Peyer's patch (tissue), 4 donors: ENCODE data around the gene FAM200B. TPM values are rescaled to one million over a fixed set of nuclear protein-coding genes. Genes with fewer than 3 reads are reported as not detected.

Source experiments
- DNase-seq, 3 donors: peaks; one replicate each; pipeline ENCODE4 v3.0.0-alpha.2; 2017 to 2019
- H3K27ac ChIP-seq, 4 donors: fragments of 200-600 bp; sonication (generic); one replicate each; pipeline ENCODE4 v1.5.1; 2016 to 2019
- H3K27me3 ChIP-seq, 2 donors: fragments of 200-600 bp; sonication (generic); one replicate each; pipeline ENCODE4 v1.5.1; 2019
- H3K36me3 ChIP-seq, 3 donors: fragments of 200-600 bp; sonication (generic); one replicate each; pipeline ENCODE4 v1.5.1; 2016 to 2019
- H3K4me1 ChIP-seq, 4 donors: fragments of 200-600 bp; sonication (generic); one replicate each; pipeline ENCODE4 v1.5.1; 2016 to 2019
- H3K4me3 ChIP-seq, 4 donors: fragments of 200-600 bp; sonication (generic); 1 replicate in 3 of 4; 2 replicates in 1 of 4; pipeline ENCODE4 v1.5.1; 2016 to 2019; ENCODE audit warnings: mild to moderate bottlenecking in 1 of 4
- H3K9me3 ChIP-seq, 4 donors: fragments of 200-600 bp; sonication (generic); one replicate each; pipeline ENCODE4 v1.5.1; 2016 to 2019; ENCODE audit warnings: mild to moderate bottlenecking in 1 of 4
- CTCF ChIP-seq, 6 experiments: fragments of 450-650 bp in 4 of 6; fragments of 200-600 bp in 2 of 6; sonication (generic) in 1 of 6; IDR thresholded peaks; one replicate each; pipeline ENCODE4 v1.5.1; 2017 to 2019; ENCODE audit warnings: antibody characterized with exemption in 6 of 6, mild to moderate bottlenecking in 3 of 6, moderate library complexity in 1 of 6
- POLR2A ChIP-seq, 2 donors: fragments of 450-650 bp; IDR thresholded peaks; one replicate each; pipeline ENCODE4 v1.5.1; 2017; ENCODE audit warnings: antibody characterized with exemption in 2 of 2, mild to moderate bottlenecking in 2 of 2, moderate library complexity in 2 of 2
- total RNA-seq, 4 donors: library from RNA; depleted of rRNA; stranded (reverse); fragments of >200 nt; gene quantifications; one replicate each; pipeline ENCODE4 v1.1.0, GENCODE V29; 2016

FAM200B gene
- total RNA-seq, 4 donors from 2014 or later, result 15.1 to 59.4 (median 33.9) TPM

GRCh38 chr4:15655223-15656037 is 26.2 kb upstream of the FAM200B start, which contains the start of gene FBXL5:
Gene FBXL5, minus strand, starts transcription at chr4:15655357. Its CDS starts 70 bp downstream, at chr4:15655287.
- peak; percentile 74 to 90 (median 88) for DNase-seq
- Histone ChIP-seq H3K27ac (peak within 1 kb of the TSS; percentile 91 to 99 (median 97)), H3K4me1 (peaks cover 4 to 31% (median 13%) of the 10 kb centered on the region in 4 donors), H3K27me3 (no peaks in the 10 kb centered on the region), H3K36me3 (no peaks in the 10 kb centered on the region), H3K9me3 (no peaks in the 10 kb centered on the region), H3K4me3 (peak within 1 kb of the TSS; percentile 80 to 97 (median 91))
- TF ChIP-seq CTCF (IDR thresholded peaks at IDR 0.05) (peak in 1 of 6 experiments; percentile 22), POLR2A (IDR thresholded peaks at IDR 0.05) (peak; percentile 82 to 89)

GRCh38 chr4:15656038-15656470 is 25.6 kb upstream of the FAM200B start:
- H3K9me3 ChIP-seq, result no peaks in the 10 kb centered on the region
- peak overlapping the region; percentile 91 to 99 (median 97) for H3K27ac ChIP-seq
- no peaks in the 10 kb centered on the region for H3K27me3 ChIP-seq
- DNase-seq, result no peak
- H3K36me3 ChIP-seq, result no peaks in the 10 kb centered on the region
- peak overlapping the region; percentile 80 to 97 (median 91) for H3K4me3 ChIP-seq
- TF ChIP-seq POLR2A (IDR thresholded peaks at IDR 0.05), result no peak
- TF ChIP-seq CTCF (IDR thresholded peaks at IDR 0.05), result no peak
- H3K4me1 ChIP-seq, result peaks cover 4 to 30% (median 13%) of the 10 kb centered on the region in 4 donors

- H3K27ac ChIP-seq, result no peak overlapping the region
- H3K4me1 ChIP-seq, result peaks cover 0 to 17% (median 9%) of the 10 kb centered on the region in 4 donors
- no peaks in the 10 kb centered on the region for H3K9me3 ChIP-seq
- DNase-seq, result no peak
- no peak for TF ChIP-seq CTCF (IDR thresholded peaks at IDR 0.05)
- TF ChIP-seq POLR2A (IDR thresholded peaks at IDR 0.05), result no peak
- no peak overlapping the region for H3K4me3 ChIP-seq
- no peaks in the 10 kb centered on the region for H3K27me3 ChIP-seq
- H3K36me3 ChIP-seq, result no peaks in the 10 kb centered on the region
These were observed 24.3 kb upstream of the FAM200B start for GRCh38 chr4:15657366-15657765.

GRCh38 chr4:15658136-15658770 is 23.4 kb upstream of the FAM200B start:
- Histone ChIP-seq H3K27ac (no peak overlapping the region), H3K4me3 (no peak overlapping the region)
- no peak for TF ChIP-seq CTCF (IDR thresholded peaks at IDR 0.05)
- TF ChIP-seq POLR2A (IDR thresholded peaks at IDR 0.05), result no peak

GRCh38 chr4:15658781-15659180 is 22.8 kb upstream of the FAM200B start:
- H3K4me3 ChIP-seq, result no peak overlapping the region
- no peak for DNase-seq
- no peaks in the 10 kb centered on the region for H3K9me3 ChIP-seq
- H3K27me3 ChIP-seq, result no peaks in the 10 kb centered on the region
- no peaks in the 10 kb centered on the region for H3K36me3 ChIP-seq
- TF ChIP-seq POLR2A (IDR thresholded peaks at IDR 0.05) (no peak), CTCF (IDR thresholded peaks at IDR 0.05) (no peak)
- H3K4me1 ChIP-seq, result peaks cover 0 to 8% (median 2%) of the 10 kb centered on the region in 4 donors
- H3K27ac ChIP-seq, result no peak overlapping the region

More at GRCh38 chr4:15658136-15658770, 23.4 kb upstream of the FAM200B start:
- no peaks in the 10 kb centered on the region for H3K9me3 ChIP-seq
- no peaks in the 10 kb centered on the region for H3K36me3 ChIP-seq
- H3K4me1 ChIP-seq, result peaks cover 0 to 8% (median 4%) of the 10 kb centered on the region in 4 donors
- no peaks in the 10 kb centered on the region for H3K27me3 ChIP-seq
- DNase-seq, result no peak
